Esophagus squamous epithelium (tissue), 4 donors: ENCODE results near the gene PKN3.
"Not testable (repeated sequence)": the region's sequence is repeated elsewhere in the genome, so short reads cannot be mapped to it uniquely, and the experiment has no call there.

Experiments
- POLR2A ChIP-seq, 4 donors: fragments of 450-650 bp; IDR thresholded peaks; one replicate each; pipeline ENCODE4 v1.6.1; 2017; ENCODE audit warnings: antibody characterized with exemption in 4 of 4, mild to moderate bottlenecking in 4 of 4, moderate library complexity in 3 of 4
- TF ChIP-seq, protein P1 (sequence below), 6 experiments: fragments of 450-650 bp in 4 of 6; fragments of 200-600 bp in 2 of 6; sonication (generic) in 2 of 6; IDR thresholded peaks; one replicate each; pipeline ENCODE4 v1.5.1; 2016 to 2019; ENCODE audit warnings: antibody characterized with exemption in 6 of 6, mild to moderate bottlenecking in 4 of 6, moderate library complexity in 4 of 6

DNA sequence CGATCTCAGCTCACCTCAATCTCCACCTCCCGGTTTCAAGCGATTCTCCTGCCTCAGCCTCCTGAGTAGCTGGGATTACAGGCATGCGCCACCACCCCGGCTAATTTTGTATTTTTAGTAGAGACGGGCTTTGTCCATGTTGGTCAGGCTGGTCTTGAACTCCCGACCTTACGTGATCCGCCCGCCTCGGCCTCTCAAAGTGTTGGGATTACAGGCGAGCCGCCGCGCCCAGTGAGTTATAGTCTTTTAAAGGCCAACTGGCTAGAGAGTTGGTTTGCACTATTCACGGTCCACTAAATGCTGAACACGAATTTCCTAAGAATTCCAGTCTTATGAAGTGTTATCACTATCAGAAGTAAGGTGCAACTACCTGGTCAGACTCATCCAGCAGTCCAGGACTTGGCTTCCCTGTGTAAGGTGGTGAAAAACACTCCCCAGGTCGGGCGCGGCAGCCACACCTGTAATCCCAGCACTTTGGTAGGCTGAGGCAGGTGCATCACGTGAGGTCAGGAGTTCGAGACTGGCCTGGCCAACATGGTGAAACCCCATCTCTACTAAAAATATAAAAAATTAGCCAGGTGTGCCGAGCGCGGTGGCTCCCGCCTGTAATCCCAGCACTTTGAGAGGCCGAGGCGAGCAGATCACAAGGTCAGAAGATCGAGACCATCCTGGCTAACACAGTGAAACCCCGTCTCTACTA lies 3.1 kb upstream of the PKN3 start:
- TF ChIP-seq, protein P1, sequence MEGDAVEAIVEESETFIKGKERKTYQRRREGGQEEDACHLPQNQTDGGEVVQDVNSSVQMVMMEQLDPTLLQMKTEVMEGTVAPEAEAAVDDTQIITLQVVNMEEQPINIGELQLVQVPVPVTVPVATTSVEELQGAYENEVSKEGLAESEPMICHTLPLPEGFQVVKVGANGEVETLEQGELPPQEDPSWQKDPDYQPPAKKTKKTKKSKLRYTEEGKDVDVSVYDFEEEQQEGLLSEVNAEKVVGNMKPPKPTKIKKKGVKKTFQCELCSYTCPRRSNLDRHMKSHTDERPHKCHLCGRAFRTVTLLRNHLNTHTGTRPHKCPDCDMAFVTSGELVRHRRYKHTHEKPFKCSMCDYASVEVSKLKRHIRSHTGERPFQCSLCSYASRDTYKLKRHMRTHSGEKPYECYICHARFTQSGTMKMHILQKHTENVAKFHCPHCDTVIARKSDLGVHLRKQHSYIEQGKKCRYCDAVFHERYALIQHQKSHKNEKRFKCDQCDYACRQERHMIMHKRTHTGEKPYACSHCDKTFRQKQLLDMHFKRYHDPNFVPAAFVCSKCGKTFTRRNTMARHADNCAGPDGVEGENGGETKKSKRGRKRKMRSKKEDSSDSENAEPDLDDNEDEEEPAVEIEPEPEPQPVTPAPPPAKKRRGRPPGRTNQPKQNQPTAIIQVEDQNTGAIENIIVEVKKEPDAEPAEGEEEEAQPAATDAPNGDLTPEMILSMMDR (IDR thresholded peaks at IDR 0.05) = not testable (repeated sequence)
- not testable (repeated sequence) for TF ChIP-seq POLR2A (IDR thresholded peaks at IDR 0.05)
